K562 (cell line): ENCODE data around the gene COL23A1. TPM values are rescaled to one million over a fixed set of nuclear protein-coding genes. Genes with fewer than 3 reads are reported as not detected.

Source experiments
- ATF1 ChIP-seq, 2 experiments: fragments of 450-650 bp in 1 of 2; IDR thresholded peaks; 2 replicates each; pipeline ENCODE4 v1.6.1; 2016; ENCODE audit warnings: missing compliant biosample characterization in 1 of 2, missing genetic modification characterization in 1 of 2
- ELF1 ChIP-seq: fragments of 200-800 bp; sonication (Bioruptor generic); IDR thresholded peaks from 2 replicates; pipeline ENCODE4 v1.6.1; 2016; ENCODE audit warnings: missing genetic modification characterization, missing compliant biosample characterization
- FOXP1 ChIP-seq: sonication (generic); formaldehyde crosslinking; IDR thresholded peaks from 2 replicates; pipeline ENCODE4 v1.8.0; 2022; ENCODE audit warnings: mild to moderate bottlenecking, missing genetic modification reagents
- GABPA ChIP-seq: fragments of 200-800 bp; sonication (Bioruptor generic); conservative IDR thresholded peaks from 2 replicates; pipeline ENCODE4 v1.6.1; 2016; ENCODE audit warnings: low read depth, missing genetic modification characterization, missing compliant biosample characterization
- JUN ChIP-seq, 2 experiments: sonication (generic) in 1 of 2; formaldehyde crosslinking in 1 of 2; IDR thresholded peaks; 2 replicates each; pipeline versions ENCODE4 v1.6.1 to v1.8.0; 2012 to 2022; ENCODE audit warnings: borderline replicate concordance in 2 of 2, mild to moderate bottlenecking in 2 of 2, improper control_type of control experiment in 1 of 2, low read depth in 1 of 2, low read length in 1 of 2, missing genetic modification reagents in 1 of 2
- JUNB ChIP-seq: fragments of 450-650 bp; formaldehyde crosslinking; conservative IDR thresholded peaks from 2 replicates; pipeline ENCODE4 v1.4.0; 2020; ENCODE audit warnings: mild to moderate bottlenecking
- JUND ChIP-seq, 2 experiments: IDR thresholded peaks; 2 replicates in 1 of 2; 3 replicates in 1 of 2; pipeline ENCODE4 v1.6.1; 2011; ENCODE audit warnings: borderline replicate concordance in 2 of 2, low read depth in 2 of 2, low read length in 2 of 2, improper control_type of control experiment in 1 of 2, missing biosample characterization in 1 of 2, missing genetic modification characterization in 1 of 2, missing genetic modification reagents in 1 of 2
- KLF10 ChIP-seq: fragments of 250-450 bp; sonication (Bioruptor Pico); IDR thresholded peaks from 2 replicates; pipeline ENCODE4 v1.6.1; 2021; ENCODE audit warnings: matching md5 sums
- MCM5 ChIP-seq: fragments of 450-650 bp; IDR thresholded peaks from 2 replicates; pipeline ENCODE4 v1.6.1; 2016; ENCODE audit warnings: low read depth
- NCOA2 ChIP-seq, 2 experiments: fragments of 450-650 bp; IDR thresholded peaks; 2 replicates each; pipeline ENCODE4 v1.6.1; 2018; ENCODE audit warnings: mild to moderate bottlenecking in 2 of 2, moderate library complexity in 1 of 2; ENCODE audit not compliant: partially characterized antibody in 2 of 2
- PRMT5 ChIP-seq: sonication (generic); formaldehyde crosslinking; IDR thresholded peaks from 2 replicates; pipeline ENCODE4 v1.5.0; 2020; ENCODE audit warnings: missing genetic modification reagents
- ZNF311 ChIP-seq: fragments of 250-450 bp; sonication (Bioruptor Pico); IDR thresholded peaks from 2 replicates; pipeline ENCODE4 v1.4.0; 2020; ENCODE audit warnings: mild to moderate bottlenecking, moderate library complexity
- polyA plus RNA-seq, 8 experiments: library from polyadenylated mRNA; depleted of rRNA in 4 of 8; stranded (reverse) in 5 of 8; unstranded in 3 of 8; fragments of >200 nt; fragmentation: Nextera tagmentation in 2 of 8; fragmentation: Illumina TruSeq in 1 of 8; extraction: Ambion mirVana in 2 of 8; extraction: Trizol in 1 of 8; gene quantifications; 2 replicates each; pipeline versions ENCODE4 v1.2.1 to v1.2.3, GENCODE V29; 2011 to 2014; ENCODE audit warnings: inconsistent platforms in 1 of 8, missing spikeins in 1 of 8
- total RNA-seq, 7 experiments: library from RNA; depleted of rRNA in 6 of 7; stranded (reverse); fragments of >200 nt in 6 of 7; fragmentation: Illumina TruSeq in 2 of 7; extraction: Trizol in 2 of 7; gene quantifications; 2 replicates each; pipeline versions ENCODE4 v1.2.1 to v1.2.3, GENCODE V29; 2011 to 2021; ENCODE audit warnings: low replicate concordance in 1 of 7
- TF ChIP-seq, protein P1 (sequence below), 3 experiments: IDR thresholded peaks in 2 of 3; conservative IDR thresholded peaks in 1 of 3; 2 replicates each; pipeline ENCODE4 v1.5.1; 2011 to 2012; ENCODE audit warnings: low read length in 3 of 3, mild to moderate bottlenecking in 3 of 3, control low read depth in 2 of 3, improper control_type of control experiment in 1 of 3, inconsistent platforms in 1 of 3, low read depth in 1 of 3, mixed read lengths in 1 of 3, moderate library complexity in 1 of 3; ENCODE audit not compliant: insufficient read depth in 2 of 3
- TF ChIP-seq, protein P2 (sequence below): sonication (generic); formaldehyde crosslinking; IDR thresholded peaks from 2 replicates; pipeline ENCODE4 v1.9.0; 2022; ENCODE audit warnings: mild to moderate bottlenecking, missing genetic modification reagents
- TF ChIP-seq, protein P3 (sequence below): fragments of 450-650 bp; formaldehyde crosslinking; conservative IDR thresholded peaks from 2 replicates; pipeline ENCODE4 v1.4.0; 2022; ENCODE audit warnings: mild to moderate bottlenecking, missing genetic modification characterization
- TF ChIP-seq, protein P4 (sequence below): sonication (generic); formaldehyde crosslinking; IDR thresholded peaks from 2 replicates; pipeline ENCODE4 v1.8.0; 2022; ENCODE audit warnings: missing genetic modification reagents, mild to moderate bottlenecking, moderate library complexity, borderline replicate concordance
- TF ChIP-seq, protein P5 (sequence below): fragments of 250-450 bp; sonication (Bioruptor Pico); IDR thresholded peaks from 2 replicates; pipeline ENCODE4 v1.8.0; 2022; ENCODE audit warnings: moderate library complexity, mild to moderate bottlenecking, inconsistent platforms
- TF ChIP-seq, protein P6 (sequence below), 2 experiments: fragments of 450-650 bp in 1 of 2; sonication (generic) in 1 of 2; formaldehyde crosslinking in 1 of 2; IDR thresholded peaks in 1 of 2; conservative IDR thresholded peaks in 1 of 2; 2 replicates each; pipeline versions ENCODE4 v1.6.1 to v1.8.1; 2016 to 2023; ENCODE audit warnings: mild to moderate bottlenecking in 2 of 2, moderate library complexity in 2 of 2, inconsistent platforms in 1 of 2, missing genetic modification reagents in 1 of 2

The COL23A1 gene
- total and polyA plus RNA-seq, 9 of the 15 experiments (the other 6 are each of a cell fraction or from before 2014, with no cell fraction given): 0.09 TPM; not detected in 8

DNA sequence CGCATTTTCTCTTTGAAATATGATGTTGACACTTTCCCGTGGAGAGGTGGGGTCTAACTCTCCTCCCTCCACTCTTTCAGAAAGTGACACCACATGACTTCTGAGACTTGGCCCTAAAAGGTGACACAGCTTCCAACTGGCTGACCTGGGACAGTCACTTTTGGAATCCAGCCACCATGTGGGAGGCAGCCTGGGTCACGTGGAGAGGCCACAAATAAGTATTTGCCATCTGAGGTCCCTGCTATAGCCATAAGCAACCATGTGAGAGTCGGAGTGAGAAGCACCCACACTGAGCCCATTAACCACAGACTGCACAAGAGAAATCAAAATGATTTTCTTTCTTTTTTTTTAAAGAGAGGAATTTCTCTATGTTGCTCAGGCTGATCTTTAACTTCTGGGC lies 353.5 kb downstream of the COL23A1 start (continued):
- TF ChIP-seq, protein P1, sequence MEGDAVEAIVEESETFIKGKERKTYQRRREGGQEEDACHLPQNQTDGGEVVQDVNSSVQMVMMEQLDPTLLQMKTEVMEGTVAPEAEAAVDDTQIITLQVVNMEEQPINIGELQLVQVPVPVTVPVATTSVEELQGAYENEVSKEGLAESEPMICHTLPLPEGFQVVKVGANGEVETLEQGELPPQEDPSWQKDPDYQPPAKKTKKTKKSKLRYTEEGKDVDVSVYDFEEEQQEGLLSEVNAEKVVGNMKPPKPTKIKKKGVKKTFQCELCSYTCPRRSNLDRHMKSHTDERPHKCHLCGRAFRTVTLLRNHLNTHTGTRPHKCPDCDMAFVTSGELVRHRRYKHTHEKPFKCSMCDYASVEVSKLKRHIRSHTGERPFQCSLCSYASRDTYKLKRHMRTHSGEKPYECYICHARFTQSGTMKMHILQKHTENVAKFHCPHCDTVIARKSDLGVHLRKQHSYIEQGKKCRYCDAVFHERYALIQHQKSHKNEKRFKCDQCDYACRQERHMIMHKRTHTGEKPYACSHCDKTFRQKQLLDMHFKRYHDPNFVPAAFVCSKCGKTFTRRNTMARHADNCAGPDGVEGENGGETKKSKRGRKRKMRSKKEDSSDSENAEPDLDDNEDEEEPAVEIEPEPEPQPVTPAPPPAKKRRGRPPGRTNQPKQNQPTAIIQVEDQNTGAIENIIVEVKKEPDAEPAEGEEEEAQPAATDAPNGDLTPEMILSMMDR (IDR thresholded peaks at IDR 0.05 in 2 of 3, conservative IDR thresholded peaks at IDR 0.05 in 1 of 3; ENCODE audit: insufficient read depth in 2 of 3, low read depth in 1 of 3, low read length in 3 of 3): no peak
- no peak for TF ChIP-seq ATF1 (CRISPR knock-in tag; IDR thresholded peaks at IDR 0.05)
- TF ChIP-seq ATF1 (tag; IDR thresholded peaks at IDR 0.05): no peak
- TF ChIP-seq, protein P2, sequence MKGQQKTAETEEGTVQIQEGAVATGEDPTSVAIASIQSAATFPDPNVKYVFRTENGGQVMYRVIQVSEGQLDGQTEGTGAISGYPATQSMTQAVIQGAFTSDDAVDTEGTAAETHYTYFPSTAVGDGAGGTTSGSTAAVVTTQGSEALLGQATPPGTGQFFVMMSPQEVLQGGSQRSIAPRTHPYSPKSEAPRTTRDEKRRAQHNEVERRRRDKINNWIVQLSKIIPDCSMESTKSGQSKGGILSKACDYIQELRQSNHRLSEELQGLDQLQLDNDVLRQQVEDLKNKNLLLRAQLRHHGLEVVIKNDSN (CRISPR knock-in tag): peak; percentile 92
- TF ChIP-seq, protein P3, sequence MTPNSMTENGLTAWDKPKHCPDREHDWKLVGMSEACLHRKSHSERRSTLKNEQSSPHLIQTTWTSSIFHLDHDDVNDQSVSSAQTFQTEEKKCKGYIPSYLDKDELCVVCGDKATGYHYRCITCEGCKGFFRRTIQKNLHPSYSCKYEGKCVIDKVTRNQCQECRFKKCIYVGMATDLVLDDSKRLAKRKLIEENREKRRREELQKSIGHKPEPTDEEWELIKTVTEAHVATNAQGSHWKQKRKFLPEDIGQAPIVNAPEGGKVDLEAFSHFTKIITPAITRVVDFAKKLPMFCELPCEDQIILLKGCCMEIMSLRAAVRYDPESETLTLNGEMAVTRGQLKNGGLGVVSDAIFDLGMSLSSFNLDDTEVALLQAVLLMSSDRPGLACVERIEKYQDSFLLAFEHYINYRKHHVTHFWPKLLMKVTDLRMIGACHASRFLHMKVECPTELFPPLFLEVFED (CRISPR knock-in tag): no peak
- TF ChIP-seq ZNF311: no peak
- no peak for TF ChIP-seq KLF10 (CRISPR knock-in tag)
- TF ChIP-seq PRMT5 (CRISPR knock-in tag): no peak
- no peak for TF ChIP-seq FOXP1 (CRISPR knock-in tag)
- no peak for TF ChIP-seq GABPA (tag)
- peak; percentile 35; the same call in 1 of the 2 replicates for TF ChIP-seq JUND (IDR thresholded peaks at IDR 0.05; ENCODE audit: borderline replicate concordance, low read depth, low read length)
- no peak; the same call in 2 of the 3 replicates for TF ChIP-seq JUND (tag; IDR thresholded peaks at IDR 0.05; ENCODE audit: borderline replicate concordance, low read depth, low read length)
- no peak for TF ChIP-seq JUN (IDR thresholded peaks at IDR 0.05; ENCODE audit: borderline replicate concordance, low read depth, low read length)
- TF ChIP-seq JUN (CRISPR knock-in tag; IDR thresholded peaks at IDR 0.05; ENCODE audit: borderline replicate concordance): no peak
- TF ChIP-seq, protein P4, sequence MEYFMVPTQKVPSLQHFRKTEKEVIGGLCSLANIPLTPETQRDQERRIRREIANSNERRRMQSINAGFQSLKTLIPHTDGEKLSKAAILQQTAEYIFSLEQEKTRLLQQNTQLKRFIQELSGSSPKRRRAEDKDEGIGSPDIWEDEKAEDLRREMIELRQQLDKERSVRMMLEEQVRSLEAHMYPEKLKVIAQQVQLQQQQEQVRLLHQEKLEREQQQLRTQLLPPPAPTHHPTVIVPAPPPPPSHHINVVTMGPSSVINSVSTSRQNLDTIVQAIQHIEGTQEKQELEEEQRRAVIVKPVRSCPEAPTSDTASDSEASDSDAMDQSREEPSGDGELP (CRISPR knock-in tag): peak; percentile 41; the same call in 1 of the 2 replicates
- no peak for TF ChIP-seq JUNB (CRISPR knock-in tag)
- no peak for TF ChIP-seq NCOA2 (IDR thresholded peaks at IDR 0.05; ENCODE audit: partially characterized antibody in 2 of 2)
- TF ChIP-seq, protein P5, sequence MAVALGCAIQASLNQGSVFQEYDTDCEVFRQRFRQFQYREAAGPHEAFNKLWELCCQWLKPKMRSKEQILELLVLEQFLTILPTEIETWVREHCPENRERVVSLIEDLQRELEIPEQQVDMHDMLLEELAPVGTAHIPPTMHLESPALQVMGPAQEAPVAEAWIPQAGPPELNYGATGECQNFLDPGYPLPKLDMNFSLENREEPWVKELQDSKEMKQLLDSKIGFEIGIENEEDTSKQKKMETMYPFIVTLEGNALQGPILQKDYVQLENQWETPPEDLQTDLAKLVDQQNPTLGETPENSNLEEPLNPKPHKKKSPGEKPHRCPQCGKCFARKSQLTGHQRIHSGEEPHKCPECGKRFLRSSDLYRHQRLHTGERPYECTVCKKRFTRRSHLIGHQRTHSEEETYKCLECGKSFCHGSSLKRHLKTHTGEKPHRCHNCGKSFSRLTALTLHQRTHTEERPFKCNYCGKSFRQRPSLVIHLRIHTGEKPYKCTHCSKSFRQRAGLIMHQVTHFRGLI (CRISPR knock-in tag): no peak
- TF ChIP-seq MCM5: no peak
- TF ChIP-seq ELF1 (tag): no peak
- TF ChIP-seq, protein P6, sequence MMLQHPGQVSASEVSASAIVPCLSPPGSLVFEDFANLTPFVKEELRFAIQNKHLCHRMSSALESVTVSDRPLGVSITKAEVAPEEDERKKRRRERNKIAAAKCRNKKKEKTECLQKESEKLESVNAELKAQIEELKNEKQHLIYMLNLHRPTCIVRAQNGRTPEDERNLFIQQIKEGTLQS (IDR thresholded peaks at IDR 0.05): no peak
- TF ChIP-seq, protein P6 (CRISPR knock-in tag; conservative IDR thresholded peaks at IDR 0.05): no peak
